Epithelial cell of esophagus (primary cell): ENCODE results near the gene TNFRSF18.
A peak's percentile ranks its signal among the peaks of the same experiment; 100 is the strongest.

Experiments used
- DNase-seq: peaks from one replicate; pipeline ENCODE4 v3.0.0; 2010; ENCODE audit warnings: low read depth
- H3K4me3 ChIP-seq: 2 replicates; pipeline ENCODE4 v1.5.1; 2011; ENCODE audit warnings: mild to moderate bottlenecking, low read length, control low read depth
- CTCF ChIP-seq: IDR thresholded peaks from 2 replicates; pipeline ENCODE4 v1.5.1; 2011; ENCODE audit warnings: low read depth, mild to moderate bottlenecking, low read length, control low read depth, inconsistent platforms; ENCODE audit not compliant: insufficient read depth; ENCODE audit errors: missing control alignments

Gene TNFRSF18

DNA sequence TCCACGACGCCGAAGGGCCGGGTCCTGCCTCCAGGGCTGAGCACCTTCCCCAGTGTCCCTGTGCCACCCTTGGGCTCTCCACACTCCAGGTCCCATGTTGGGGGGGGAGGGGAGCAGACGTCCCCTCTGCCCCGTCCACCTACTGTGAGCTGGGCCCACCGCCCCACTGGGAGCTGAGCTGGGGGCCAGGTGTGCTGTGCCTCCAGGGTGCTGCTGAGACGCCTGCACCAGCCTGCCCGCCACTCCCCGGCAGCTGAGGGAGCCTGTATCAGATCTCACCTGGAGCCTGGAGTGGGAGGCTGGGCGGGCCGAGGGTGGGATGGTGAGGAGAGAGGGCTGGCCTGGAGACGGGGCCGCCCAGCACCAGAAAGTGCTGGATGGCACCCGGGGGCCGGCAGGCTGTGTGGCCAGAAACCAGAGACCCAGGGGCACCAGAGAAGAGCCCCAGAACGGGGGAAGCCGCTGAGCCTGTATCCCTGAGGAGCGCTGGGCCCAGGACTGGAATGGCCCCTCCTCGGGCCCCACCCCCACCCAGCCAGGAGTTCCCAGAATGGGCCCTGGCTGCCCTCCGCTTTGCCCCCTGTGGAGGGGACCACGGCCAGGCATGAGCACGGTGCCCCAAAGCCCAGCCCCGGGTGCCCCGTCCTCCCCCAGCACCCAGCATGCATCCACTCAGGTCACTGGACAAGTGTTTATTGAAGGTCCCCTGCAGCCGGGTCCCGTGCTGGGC lies 3.4 kb downstream of the TNFRSF18 start:
- DNase-seq, result peak; percentile 49
- no peak for TF ChIP-seq CTCF
- H3K4me3 ChIP-seq, result no peak overlapping the region

DNA sequence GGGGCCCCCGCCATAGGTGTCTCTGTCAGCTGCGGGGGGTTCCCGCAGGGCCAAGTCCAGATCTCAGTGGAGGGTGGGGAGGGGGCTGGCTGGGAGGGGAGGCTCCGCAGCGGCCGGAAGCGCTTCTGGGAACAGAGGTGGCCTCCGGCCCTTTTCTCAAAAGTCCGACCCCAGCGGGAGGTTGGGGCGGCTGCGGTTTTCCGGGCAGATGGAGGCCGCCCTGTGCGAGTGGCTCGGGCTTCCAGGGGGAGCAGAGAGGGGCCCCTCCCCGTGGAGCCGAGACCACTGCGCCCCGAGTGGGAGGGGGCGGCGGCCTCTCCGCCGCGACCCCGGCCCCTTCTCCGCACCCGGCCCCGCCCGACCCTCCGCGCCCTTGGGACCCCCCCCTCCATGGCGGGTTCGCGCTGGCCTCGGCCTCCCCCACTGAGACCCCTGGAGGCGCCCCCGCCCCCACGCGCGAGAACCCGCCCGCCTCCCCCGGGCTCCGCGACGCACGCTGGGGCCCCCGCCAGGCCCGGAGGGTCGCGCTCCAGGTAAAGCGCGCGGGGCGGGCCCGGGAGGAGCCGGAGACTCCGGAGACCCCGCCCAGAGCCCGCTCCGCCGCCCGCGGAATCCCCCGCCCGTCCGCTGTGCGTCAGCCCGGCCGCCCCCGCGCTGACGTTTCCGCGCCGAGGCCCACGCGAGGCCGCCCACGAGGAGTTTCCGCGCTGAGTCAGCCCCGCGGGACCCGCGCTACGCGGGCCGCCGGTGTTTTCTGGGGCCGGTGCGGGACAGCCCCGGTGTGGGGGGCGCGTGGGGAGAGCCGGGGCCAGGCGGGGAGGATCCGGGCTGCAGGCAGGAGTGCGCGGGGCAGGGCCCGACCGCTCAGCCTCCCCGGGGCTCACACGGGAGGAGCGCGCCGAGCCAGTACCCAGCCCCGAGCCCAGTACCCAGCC lies 5.2 kb downstream of the TNFRSF18 start:
- no peak overlapping the region for H3K4me3 ChIP-seq
- peak; percentile 55 for DNase-seq
- no peak for TF ChIP-seq CTCF

- DNase-seq, result no peak
Observed at GRCh38 chr1:1199961-1200875, 6.2 kb downstream of the TNFRSF18 start.

GRCh38 chr1:1199141-1199960 lies 7.0 kb downstream of the TNFRSF18 start:
- no peak overlapping the region for H3K4me3 ChIP-seq
- DNase-seq, result no peak
- no peak for TF ChIP-seq CTCF

More at GRCh38 chr1:1199961-1200875, 6.2 kb downstream of the TNFRSF18 start:
- H3K4me3 ChIP-seq, result no peak overlapping the region
- no peak for TF ChIP-seq CTCF

DNA sequence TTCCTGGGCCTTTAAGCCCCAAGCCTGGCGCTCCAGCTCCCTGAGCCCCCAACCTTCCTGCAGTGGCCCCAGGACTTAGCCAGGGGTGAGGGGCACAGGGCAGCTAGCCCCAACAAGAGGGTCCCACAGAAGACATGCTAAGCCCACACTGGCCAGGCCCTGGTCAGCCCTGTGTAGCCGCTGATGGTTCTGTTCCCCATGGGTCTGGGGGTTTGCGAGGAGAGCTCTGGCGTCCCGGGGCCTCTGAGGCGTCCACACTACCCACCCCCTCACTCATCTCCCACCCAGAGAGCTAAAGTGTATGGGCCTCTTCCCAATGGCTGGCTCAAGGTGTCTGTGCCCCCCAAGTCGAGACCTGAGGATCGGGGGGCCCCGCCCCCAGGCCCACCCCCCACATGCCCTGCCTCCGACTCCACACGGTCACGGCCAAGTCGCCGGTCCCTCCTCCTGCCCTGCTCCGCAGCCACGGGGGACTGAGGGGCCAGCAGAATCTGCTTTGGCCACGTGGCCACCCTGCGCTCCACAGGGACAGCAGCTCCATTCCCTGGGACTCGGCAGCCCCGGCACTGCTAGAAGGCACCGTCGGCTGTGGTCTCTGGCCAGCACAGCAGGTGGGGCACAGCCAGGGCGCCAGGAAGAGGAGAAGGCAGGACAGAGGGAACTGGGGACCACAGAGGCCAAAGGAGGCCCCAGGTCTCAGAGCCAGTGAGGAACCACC lies 7.8 kb downstream of the TNFRSF18 start:
- H3K4me3 ChIP-seq, result no peak overlapping the region
- no peak for DNase-seq
- no peak for TF ChIP-seq CTCF
